HepG2 (cell line): ENCODE measurements around the gene ELOVL6. TPM values are rescaled to one million over a fixed set of nuclear protein-coding genes. Genes with fewer than 3 reads are reported as not detected.

ENCODE experiments used
- ARID5B ChIP-seq: IDR thresholded peaks from 2 replicates; pipeline ENCODE4 v1.4.0; 2020; ENCODE audit warnings: mild to moderate bottlenecking, missing genetic modification reagents
- ELF3 ChIP-seq: IDR thresholded peaks from 2 replicates; pipeline ENCODE4 v1.6.1; 2016; ENCODE audit warnings: missing genetic modification reagents, missing compliant biosample characterization
- FOXK2 ChIP-seq: fragments of 450-650 bp; IDR thresholded peaks from 2 replicates; pipeline ENCODE4 v1.6.1; 2016
- FOXP1 ChIP-seq, 2 experiments: fragments of 450-650 bp in 1 of 2; IDR thresholded peaks; 2 replicates each; pipeline ENCODE4 v1.6.1; 2017 to 2018; ENCODE audit warnings: antibody characterized with exemption in 1 of 2
- FOXP4 ChIP-seq: sonication (generic); formaldehyde crosslinking; IDR thresholded peaks from 2 replicates; pipeline ENCODE4 v1.4.0; 2020; ENCODE audit warnings: missing genetic modification reagents
- GABPA ChIP-seq, 2 experiments: IDR thresholded peaks; 2 replicates each; pipeline ENCODE4 v1.6.1; 2011 to 2016; ENCODE audit warnings: low read depth in 2 of 2, low read length in 1 of 2, missing biosample characterization in 1 of 2, missing genetic modification characterization in 1 of 2
- GATA4 ChIP-seq: sonication (generic); IDR thresholded peaks from 2 replicates; pipeline ENCODE4 v1.6.1; 2016; ENCODE audit warnings: antibody characterized with exemption, low read depth, borderline replicate concordance
- GATAD2A ChIP-seq: IDR thresholded peaks from 2 replicates; pipeline ENCODE4 v1.6.1; 2016
- HNF4A ChIP-seq: sonication (generic); formaldehyde crosslinking; IDR thresholded peaks from 2 replicates; pipeline ENCODE4 v1.4.0; 2020; ENCODE audit warnings: missing genetic modification reagents
- HNF4G ChIP-seq, 2 experiments: sonication (generic) in 1 of 2; formaldehyde crosslinking in 1 of 2; IDR thresholded peaks; 2 replicates each; pipeline versions ENCODE4 v1.4.0 to v1.6.1; 2011 to 2020; ENCODE audit warnings: borderline replicate concordance in 2 of 2, low read depth in 2 of 2, mild to moderate bottlenecking in 2 of 2, low read length in 1 of 2, missing genetic modification reagents in 1 of 2, moderate library complexity in 1 of 2
- MAX ChIP-seq: IDR thresholded peaks from 2 replicates; pipeline ENCODE4 v1.6.1; 2012; ENCODE audit warnings: inconsistent platforms
- PAXIP1 ChIP-seq: sonication (generic); formaldehyde crosslinking; conservative IDR thresholded peaks from 2 replicates; pipeline ENCODE4 v1.4.0; 2020; ENCODE audit warnings: mild to moderate bottlenecking, missing genetic modification reagents, moderate library complexity
- SAP130 ChIP-seq: IDR thresholded peaks from 2 replicates; pipeline ENCODE4 v1.6.1; 2016; ENCODE audit warnings: low read depth
- ZNF264 ChIP-seq: sonication (generic); formaldehyde crosslinking; IDR thresholded peaks from 2 replicates; pipeline ENCODE4 v1.4.0; 2020; ENCODE audit warnings: missing genetic modification reagents
- ZNF629 ChIP-seq: sonication (generic); formaldehyde crosslinking; conservative IDR thresholded peaks from 2 replicates; pipeline ENCODE4 v1.5.0; 2020; ENCODE audit warnings: missing genetic modification reagents
- ZNF841 ChIP-seq: sonication (generic); formaldehyde crosslinking; IDR thresholded peaks from 2 replicates; pipeline ENCODE4 v1.8.1; 2023; ENCODE audit warnings: missing genetic modification reagents, borderline replicate concordance
- polyA plus RNA-seq, 8 experiments: library from polyadenylated mRNA; depleted of rRNA in 3 of 8; stranded (reverse) in 7 of 8; unstranded in 1 of 8; fragments of >200 nt; fragmentation: Illumina TruSeq in 4 of 8; extraction: Trizol in 4 of 8; gene quantifications; 2 replicates each; pipeline versions ENCODE4 v1.2.1 to v1.2.3, GENCODE V29; 2011 to 2016; ENCODE audit warnings: low read depth in 4 of 8, missing spikeins in 1 of 8, mixed read lengths in 1 of 8; ENCODE audit not compliant: insufficient read depth in 1 of 8
- total RNA-seq, 5 experiments: library from RNA; depleted of rRNA; stranded (reverse); fragments of >200 nt; fragmentation: Illumina TruSeq; extraction: Trizol; gene quantifications; 2 replicates each; pipeline ENCODE4 v1.2.3, GENCODE V29; 2016; ENCODE audit warnings: low read depth in 1 of 5

ELOVL6 gene
- total and polyA plus RNA-seq, 2 of the 13 experiments (the other 11 are each of a cell fraction or from before 2014, with no cell fraction given): 14.1 to 23.2 TPM

GRCh38 chr4:110041735-110042134 lies 156.7 kb downstream of the ELOVL6 start (continued):
- TF ChIP-seq ELF3 (CRISPR knock-in tag) (peak; percentile 51; the same call in 1 of the 2 replicates), ZNF629 (CRISPR knock-in tag) (0 out of 2 replicates have a peak, but pooled peaks have one; percentile 8), FOXP1 (IDR thresholded peaks at IDR 0.05) (no peak), FOXP1 (CRISPR knock-in tag; IDR thresholded peaks at IDR 0.05) (peak; percentile 47; the same call in 1 of the 2 replicates), HNF4A (CRISPR knock-in tag) (peak; percentile 65), FOXP4 (CRISPR knock-in tag) (0 out of 2 replicates have a peak, but pooled peaks have one; percentile 26), HNF4G (IDR thresholded peaks at IDR 0.05; ENCODE audit: borderline replicate concordance, low read depth, low read length) (peak; percentile 32; the same call in 1 of the 2 replicates), HNF4G (CRISPR knock-in tag; IDR thresholded peaks at IDR 0.05; ENCODE audit: borderline replicate concordance, low read depth) (no peak), ARID5B (peak; percentile 76), GATA4 (peak; percentile 21; the same call in 1 of the 2 replicates), SAP130 (CRISPR knock-in tag) (0 out of 2 replicates have a peak, but pooled peaks have one; percentile 19), ZNF264 (CRISPR knock-in tag) (peak; percentile 97), FOXK2 (no peak), PAXIP1 (peak; percentile 61), GATAD2A (CRISPR knock-in tag) (0 out of 2 replicates have a peak, but pooled peaks have one; percentile 12), GABPA (IDR thresholded peaks at IDR 0.05; ENCODE audit: low read depth, low read length) (no peak), GABPA (CRISPR knock-in tag; IDR thresholded peaks at IDR 0.05; ENCODE audit: low read depth) (peak; percentile 38; the same call in 1 of the 2 replicates), ZNF841 (no peak), MAX (peak; percentile 33; the same call in 1 of the 2 replicates)
